ENCODE results near the gene DNAJC4. TPM values are rescaled to one million over a fixed set of nuclear protein-coding genes. Genes with fewer than 3 reads are reported as not detected.
A peak's percentile ranks its signal among the peaks of the same experiment; 100 is the strongest.

The DNAJC4 gene
- total RNA-seq, 1 experiment from 2014 or later = 57.1 TPM

DNA sequence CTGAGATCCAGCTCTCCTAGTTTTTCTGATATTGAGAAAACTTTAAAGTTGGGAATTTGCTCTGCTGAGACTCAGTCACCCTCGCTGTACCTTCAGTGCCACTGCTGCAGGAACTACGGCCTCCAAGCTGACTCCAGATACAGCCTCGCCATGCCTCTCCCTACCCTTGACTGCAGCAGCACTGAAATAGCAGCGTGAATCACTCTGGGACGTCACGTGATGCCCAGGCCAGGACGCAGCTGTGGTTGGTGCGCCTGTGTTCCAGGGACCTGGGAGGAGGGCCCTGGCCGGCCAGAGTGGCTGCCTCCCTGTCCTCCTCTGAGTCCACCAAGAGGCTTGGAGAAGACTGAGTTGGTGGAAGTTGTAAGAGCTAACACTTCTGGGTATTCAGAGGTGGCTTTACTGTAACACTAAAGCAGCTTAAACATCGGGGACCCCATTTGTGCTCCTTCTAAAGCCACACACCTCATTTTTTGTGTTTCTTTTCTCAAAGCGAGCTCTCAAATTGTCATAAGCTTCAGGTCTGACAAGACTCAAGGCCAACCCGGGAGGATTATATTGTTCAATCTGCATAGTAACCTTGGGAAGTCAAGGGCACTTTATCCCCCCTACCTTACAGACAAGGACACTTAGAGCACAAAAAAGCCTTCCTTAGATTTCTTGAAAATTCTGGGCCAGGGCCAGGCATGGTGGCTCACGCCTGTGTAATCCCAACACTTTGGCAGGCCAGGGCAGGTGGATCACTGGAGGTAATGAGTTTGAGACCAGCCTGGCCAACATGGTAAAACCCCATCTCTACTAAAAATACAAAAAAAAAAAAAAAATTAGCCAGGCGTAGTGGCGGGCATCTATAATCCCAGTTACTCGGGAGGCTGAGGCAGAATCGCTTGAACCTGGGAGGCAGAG, 48.6 kb upstream of the DNAJC4 start:
- Histone ChIP-seq H2AFZ (0 out of 2 replicates have a peak overlapping the region, but pooled peaks have one; percentile 39), H3K4me2 (peak overlapping the region; percentile 76), H3F3A (ENCODE audit: insufficient read depth, low read depth) (peaks cover 30% of the 10 kb centered on the region; the same call in 1 of the 2 replicates), H3K4me3 (peak overlapping the region; percentile 20; the same call in 1 of the 2 replicates), H3K27ac (peak overlapping the region; percentile 42), H3K27me3 (ENCODE audit: insufficient read depth, low read depth) (no peaks in the 10 kb centered on the region), H3K9me3 (ENCODE audit: insufficient read depth, low read depth) (no peaks in the 10 kb centered on the region), H3K4me1 (replicated peaks; ENCODE audit: insufficient read depth) (peaks cover 31% of the 10 kb centered on the region), H4K20me1 (ENCODE audit: insufficient read depth) (no peaks in the 10 kb centered on the region; the same call in 1 of the 2 replicates), H3K79me2 (ENCODE audit: low read depth) (peaks cover 28% of the 10 kb centered on the region), H3K36me3 (ENCODE audit: low read depth) (no peaks in the 10 kb centered on the region), H3K9me2 (ENCODE audit: insufficient read depth) (no peaks in the 10 kb centered on the region)
- ChIA-PET POLR2A (ENCODE audit: unreplicated experiment) (interaction anchor here (0.6 to 0.7 kb wide), 4 partner anchors 12 to 208 kb away, joined by 3 to 6 read pairs (median 3); partner anchors contain the start of gene COX8A), CTCF (interaction anchor here (0.5 to 1.4 kb wide), 5 partner anchors 70 to 1278 kb away, joined by 3 read pairs; no protein-coding TSS in a partner anchor)
- peak; percentile 86 to 88 for DNase-seq
- TF ChIP-seq, protein P1, sequence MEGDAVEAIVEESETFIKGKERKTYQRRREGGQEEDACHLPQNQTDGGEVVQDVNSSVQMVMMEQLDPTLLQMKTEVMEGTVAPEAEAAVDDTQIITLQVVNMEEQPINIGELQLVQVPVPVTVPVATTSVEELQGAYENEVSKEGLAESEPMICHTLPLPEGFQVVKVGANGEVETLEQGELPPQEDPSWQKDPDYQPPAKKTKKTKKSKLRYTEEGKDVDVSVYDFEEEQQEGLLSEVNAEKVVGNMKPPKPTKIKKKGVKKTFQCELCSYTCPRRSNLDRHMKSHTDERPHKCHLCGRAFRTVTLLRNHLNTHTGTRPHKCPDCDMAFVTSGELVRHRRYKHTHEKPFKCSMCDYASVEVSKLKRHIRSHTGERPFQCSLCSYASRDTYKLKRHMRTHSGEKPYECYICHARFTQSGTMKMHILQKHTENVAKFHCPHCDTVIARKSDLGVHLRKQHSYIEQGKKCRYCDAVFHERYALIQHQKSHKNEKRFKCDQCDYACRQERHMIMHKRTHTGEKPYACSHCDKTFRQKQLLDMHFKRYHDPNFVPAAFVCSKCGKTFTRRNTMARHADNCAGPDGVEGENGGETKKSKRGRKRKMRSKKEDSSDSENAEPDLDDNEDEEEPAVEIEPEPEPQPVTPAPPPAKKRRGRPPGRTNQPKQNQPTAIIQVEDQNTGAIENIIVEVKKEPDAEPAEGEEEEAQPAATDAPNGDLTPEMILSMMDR (conservative IDR thresholded peaks at IDR 0.05) = no peak
- TF ChIP-seq EZH2 (IDR thresholded peaks at IDR 0.05; ENCODE audit: low read depth) = no peak
- intact Hi-C loops (cut with micrococcal nuclease; ENCODE audit: unreplicated experiment) = no loop called here
- BruUV-seq (replicated peaks) = no TSS peak

DNA sequence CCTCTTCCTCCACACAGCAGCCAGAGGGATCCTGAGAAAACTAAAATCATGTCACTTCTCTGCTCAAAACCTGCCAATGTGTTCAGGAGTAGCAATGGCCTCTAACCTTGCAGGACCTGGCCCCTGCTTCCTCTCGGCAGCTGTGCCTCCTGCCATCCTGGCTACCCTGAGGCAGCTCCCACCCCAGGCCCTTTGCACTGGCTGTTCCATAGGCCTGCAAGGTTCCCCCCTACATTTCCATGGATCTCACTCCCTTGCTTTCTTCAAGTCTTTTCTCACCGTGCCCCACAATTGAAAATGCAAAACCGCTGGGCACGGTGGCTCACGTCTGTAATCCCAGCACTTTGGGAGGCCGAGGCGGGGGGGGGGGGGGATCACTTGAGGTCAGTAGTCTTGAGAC, 46.5 kb upstream of the DNAJC4 start:
- H3K4me2 ChIP-seq = peak overlapping the region; percentile 90
- ChIA-PET CTCF (no interaction called here), POLR2A (ENCODE audit: unreplicated experiment) (no interaction called here)
- no peaks in the 10 kb centered on the region; the same call in 1 of the 2 replicates for H4K20me1 ChIP-seq (ENCODE audit: insufficient read depth)
- no peaks in the 10 kb centered on the region for H3K36me3 ChIP-seq (ENCODE audit: low read depth)
- intact Hi-C loops (cut with micrococcal nuclease; ENCODE audit: unreplicated experiment) = loop anchor here (2.0 kb wide), 1 partner anchor 121 kb away; the partner anchor contains the start of gene ESRRA
- no peak overlapping the region for H2AFZ ChIP-seq
- TF ChIP-seq EZH2 (IDR thresholded peaks at IDR 0.05; ENCODE audit: low read depth) = no peak
- TF ChIP-seq, protein P1 (conservative IDR thresholded peaks at IDR 0.05) = no peak
- peaks cover 30% of the 10 kb centered on the region; the same call in 1 of the 2 replicates for H3F3A ChIP-seq (ENCODE audit: insufficient read depth, low read depth)
- no peaks in the 10 kb centered on the region for H3K27me3 ChIP-seq (ENCODE audit: insufficient read depth, low read depth)
- H3K4me1 ChIP-seq (replicated peaks; ENCODE audit: insufficient read depth) = peaks cover 31% of the 10 kb centered on the region
- no peak overlapping the region for H3K27ac ChIP-seq
- H3K9me2 ChIP-seq (ENCODE audit: insufficient read depth) = no peaks in the 10 kb centered on the region
- no peak for DNase-seq
- no peak overlapping the region; the same call in 1 of the 2 replicates for H3K4me3 ChIP-seq
- BruUV-seq (replicated peaks) = no TSS peak
- peaks cover 28% of the 10 kb centered on the region for H3K79me2 ChIP-seq (ENCODE audit: low read depth)
- H3K9me3 ChIP-seq (ENCODE audit: insufficient read depth, low read depth) = no peaks in the 10 kb centered on the region

- Histone ChIP-seq H3K4me3 (peak overlapping the region; percentile 64), H2AFZ (peak overlapping the region; percentile 79), H3K27me3 (ENCODE audit: insufficient read depth, low read depth) (no peaks in the 10 kb centered on the region), H3K4me1 (replicated peaks; ENCODE audit: insufficient read depth) (peaks cover 31% of the 10 kb centered on the region), H4K20me1 (ENCODE audit: insufficient read depth) (no peaks in the 10 kb centered on the region; the same call in 1 of the 2 replicates), H3K36me3 (ENCODE audit: low read depth) (peaks cover 6% of the 10 kb centered on the region; the same call in 1 of the 2 replicates), H3K9me2 (ENCODE audit: insufficient read depth) (no peaks in the 10 kb centered on the region), H3K4me2 (peak overlapping the region; percentile 90), H3K79me2 (ENCODE audit: low read depth) (peaks cover 28% of the 10 kb centered on the region), H3F3A (ENCODE audit: insufficient read depth, low read depth) (peaks cover 37% of the 10 kb centered on the region; the same call in 1 of the 2 replicates), H3K27ac (peak overlapping the region; percentile 64), H3K9me3 (ENCODE audit: insufficient read depth, low read depth) (no peaks in the 10 kb centered on the region)
- intact Hi-C loops (cut with micrococcal nuclease; ENCODE audit: unreplicated experiment) = loop anchor here (1.0 to 5.0 kb wide), 3 partner anchors 20 to 120 kb away; partner anchors contain the start of genes DNAJC4, ESRRA and VEGFB
- DNase-seq = peak in 1 of 2 experiments; percentile 66
- CTCF ChIA-PET = interaction anchor here (0.6 to 0.7 kb wide), 5 partner anchors 15 to 622 kb away, joined by 3 to 7 read pairs (median 3); no protein-coding TSS in a partner anchor
- TSS peak; percentile 70 for BruUV-seq (replicated peaks)
- POLR2A ChIA-PET (ENCODE audit: unreplicated experiment) = interaction anchor here (0.5 to 0.8 kb wide), 9 partner anchors 16 to 1584 kb away, joined by 3 to 19 read pairs (median 5); partner anchors contain the start of genes HNRNPUL2 and MTA2
- TF ChIP-seq, protein P1 (conservative IDR thresholded peaks at IDR 0.05) = 0 out of 2 replicates have a peak, but pooled peaks have one; percentile 26
- TF ChIP-seq EZH2 (IDR thresholded peaks at IDR 0.05; ENCODE audit: low read depth) = no peak
Observed at GRCh38 chr11:64185175-64185692, 45.1 kb upstream of the DNAJC4 start.

Data from PC-9 (cell line).